ENCODE data around the gene HERPUD2.

HERPUD2 gene

GRCh38 chr7:35685781-35686180 lies 9.2 kb downstream of the HERPUD2 start:
- Histone ChIP-seq H3F3A (ENCODE audit: control insufficient read depth, insufficient read depth) (no peaks in the 10 kb centered on the region), H4K20me1 (ENCODE audit: control insufficient read depth, insufficient read depth, low read depth, low read length) (no peaks in the 10 kb centered on the region), H3K4me2 (ENCODE audit: low read length) (no peak overlapping the region), H3K27ac (ENCODE audit: low read depth, low read length) (no peak overlapping the region), H3K4me3 (ENCODE audit: low read length) (no peak overlapping the region), H3K36me3 (ENCODE audit: control insufficient read depth, low read length) (no peaks in the 10 kb centered on the region), H3K79me2 (ENCODE audit: control insufficient read depth, low read length) (peaks cover 50% of the 10 kb centered on the region), H3K9me2 (replicated peaks; ENCODE audit: control insufficient read depth, low read length) (no peaks in the 10 kb centered on the region), H3K4me1 (ENCODE audit: control insufficient read depth, low read length) (peaks cover 11% of the 10 kb centered on the region), H3K9me3 (ENCODE audit: control insufficient read depth, insufficient read depth, low read length) (no peaks in the 10 kb centered on the region), H3K27me3 (ENCODE audit: control insufficient read depth, low read length) (no peaks in the 10 kb centered on the region)
- TF ChIP-seq EZH2phosphoT487 (IDR thresholded peaks at IDR 0.05; ENCODE audit: borderline replicate concordance, low read length) (no peak), CTCF (IDR thresholded peaks at IDR 0.05; ENCODE audit: low read depth, low read length, poor library complexity, severe bottlenecking) (no peak)

GRCh38 chr7:35681231-35682029 lies 13.5 kb downstream of the HERPUD2 start:
- Histone ChIP-seq H3K9me3 (ENCODE audit: control insufficient read depth, insufficient read depth, low read length) (no peaks in the 10 kb centered on the region), H3K4me3 (ENCODE audit: low read length) (no peak overlapping the region), H3K27ac (ENCODE audit: low read depth, low read length) (no peak overlapping the region), H3K79me2 (ENCODE audit: control insufficient read depth, low read length) (peaks cover 40% of the 10 kb centered on the region), H3K36me3 (ENCODE audit: control insufficient read depth, low read length) (no peaks in the 10 kb centered on the region), H4K20me1 (ENCODE audit: control insufficient read depth, insufficient read depth, low read depth, low read length) (no peaks in the 10 kb centered on the region), H3K27me3 (ENCODE audit: control insufficient read depth, low read length) (no peaks in the 10 kb centered on the region), H3K4me2 (ENCODE audit: low read length) (0 out of 2 replicates have a peak overlapping the region, but pooled peaks have one; percentile 2), H3K4me1 (ENCODE audit: control insufficient read depth, low read length) (peaks cover 15% of the 10 kb centered on the region), H3K9me2 (replicated peaks; ENCODE audit: control insufficient read depth, low read length) (no peaks in the 10 kb centered on the region), H3F3A (ENCODE audit: control insufficient read depth, insufficient read depth) (no peaks in the 10 kb centered on the region)
- no peak for TF ChIP-seq CTCF (IDR thresholded peaks at IDR 0.05; ENCODE audit: low read depth, low read length, poor library complexity, severe bottlenecking)
- no peak for TF ChIP-seq EZH2phosphoT487 (IDR thresholded peaks at IDR 0.05; ENCODE audit: borderline replicate concordance, low read length)

GRCh38 chr7:35680403-35681013 lies 14.4 kb downstream of the HERPUD2 start:
- H3K9me2 ChIP-seq (replicated peaks; ENCODE audit: control insufficient read depth, low read length) = no peaks in the 10 kb centered on the region
- no peak for TF ChIP-seq EZH2phosphoT487 (IDR thresholded peaks at IDR 0.05; ENCODE audit: borderline replicate concordance, low read length)
- TF ChIP-seq CTCF (IDR thresholded peaks at IDR 0.05; ENCODE audit: low read depth, low read length, poor library complexity, severe bottlenecking) = no peak
- no peak overlapping the region for H3K27ac ChIP-seq (ENCODE audit: low read depth, low read length)
- no peaks in the 10 kb centered on the region for H4K20me1 ChIP-seq (ENCODE audit: control insufficient read depth, insufficient read depth, low read depth, low read length)
- no peaks in the 10 kb centered on the region for H3K36me3 ChIP-seq (ENCODE audit: control insufficient read depth, low read length)
- H3K27me3 ChIP-seq (ENCODE audit: control insufficient read depth, low read length) = no peaks in the 10 kb centered on the region
- H3F3A ChIP-seq (ENCODE audit: control insufficient read depth, insufficient read depth) = no peaks in the 10 kb centered on the region
- no peaks in the 10 kb centered on the region for H3K9me3 ChIP-seq (ENCODE audit: control insufficient read depth, insufficient read depth, low read length)
- H3K79me2 ChIP-seq (ENCODE audit: control insufficient read depth, low read length) = peaks cover 40% of the 10 kb centered on the region
- H3K4me1 ChIP-seq (ENCODE audit: control insufficient read depth, low read length) = peaks cover 15% of the 10 kb centered on the region
- H3K4me3 ChIP-seq (ENCODE audit: low read length) = no peak overlapping the region
- no peak overlapping the region for H3K4me2 ChIP-seq (ENCODE audit: low read length)
